Thoracic aorta (tissue), 2 donors: Measurements from ENCODE around the gene CHPF. TPM values are rescaled to one million over a fixed set of nuclear protein-coding genes. Genes with fewer than 3 reads are reported as not detected.

ENCODE experiments used
- ATAC-seq: fragments of 150-250 bp; one replicate; pipeline ENCODE4 v1.8.0; 2017; ENCODE audit warnings: low read depth; ENCODE audit not compliant: insufficient number of reproducible peaks, low FRiP score
- DNase-seq: peaks from one replicate; pipeline ENCODE4 v3.0.0-alpha.2; 2020; ENCODE audit warnings: low spot score
- H3K27ac ChIP-seq, 2 donors: fragments of 200-600 bp; sonication (generic); 1 replicate in 1 of 2; 2 replicates in 1 of 2; pipeline ENCODE4 v1.5.1; 2016; ENCODE audit warnings: mild to moderate bottlenecking in 2 of 2, moderate library complexity in 2 of 2
- H3K27me3 ChIP-seq: fragments of 200-600 bp; sonication (generic); replicated peaks from 2 replicates; pipeline ENCODE4 v1.6.0; 2016; ENCODE audit warnings: mild to moderate bottlenecking; ENCODE audit not compliant: insufficient read depth
- H3K36me3 ChIP-seq: fragments of 200-600 bp; sonication (generic); one replicate; pipeline ENCODE4 v1.5.1; 2016
- H3K4me1 ChIP-seq, 2 donors: fragments of 200-600 bp; sonication (generic); 1 replicate in 1 of 2; 2 replicates in 1 of 2; pipeline versions ENCODE4 v1.5.1 to v1.6.0; 2016; ENCODE audit warnings: low read depth in 2 of 2, mild to moderate bottlenecking in 1 of 2; ENCODE audit not compliant: control insufficient read depth in 1 of 2
- H3K4me3 ChIP-seq: fragments of 200-600 bp; sonication (generic); 2 replicates; pipeline ENCODE4 v1.5.1; 2016; ENCODE audit warnings: mild to moderate bottlenecking
- H3K9me3 ChIP-seq: fragments of 200-600 bp; sonication (generic); 2 replicates; pipeline ENCODE4 v1.5.1; 2016
- CTCF ChIP-seq: fragments of 200-600 bp; sonication (generic); IDR thresholded peaks from one replicate; pipeline ENCODE4 v1.5.1; 2019; ENCODE audit warnings: antibody characterized with exemption
- total RNA-seq, 2 donors: library from RNA; depleted of rRNA; stranded (reverse); fragments of >200 nt; gene quantifications; one replicate each; pipeline versions ENCODE4 v1.1.0 to v1.2.3, GENCODE V29; 2016

The CHPF gene
- total RNA-seq, 2 donors from 2014 or later: 184 to 269 TPM

- Histone ChIP-seq H3K27ac (no peak overlapping the region), H3K27me3 (no peaks in the 10 kb centered on the region), H3K4me1 (no peaks in the 10 kb centered on the region), H3K36me3 (no peaks in the 10 kb centered on the region), H3K4me3 (no peak overlapping the region), H3K9me3 (no peaks in the 10 kb centered on the region)
- no peak for TF ChIP-seq CTCF
- no peak for DNase-seq
- ATAC-seq: no peak
Measured at GRCh38 chr2:219578811-219579613, 35.4 kb upstream of the CHPF start.

GRCh38 chr2:219576505-219577388 is 33.1 kb upstream of the CHPF start:
- DNase-seq (no peak), ATAC-seq (no peak)
- Histone ChIP-seq H3K27me3 (no peaks in the 10 kb centered on the region), H3K4me1 (peaks cover 0 to 5% of the 10 kb centered on the region in 2 donors), H3K36me3 (no peaks in the 10 kb centered on the region), H3K27ac (no peak overlapping the region), H3K9me3 (no peaks in the 10 kb centered on the region), H3K4me3 (no peak overlapping the region)
- no peak for TF ChIP-seq CTCF

GRCh38 chr2:219575566-219576504 is 32.2 kb upstream of the CHPF start:
- H3K36me3 ChIP-seq: no peaks in the 10 kb centered on the region
- no peak overlapping the region for H3K27ac ChIP-seq
- H3K9me3 ChIP-seq: no peaks in the 10 kb centered on the region
- ATAC-seq (no peak), DNase-seq (no peak)
- peaks cover 0 to 9% of the 10 kb centered on the region in 2 donors for H3K4me1 ChIP-seq
- no peak for TF ChIP-seq CTCF
- no peak overlapping the region for H3K4me3 ChIP-seq
- no peaks in the 10 kb centered on the region for H3K27me3 ChIP-seq

GRCh38 chr2:219574484-219575311 is 31.1 kb upstream of the CHPF start:
- Histone ChIP-seq H3K27me3 (no peaks in the 10 kb centered on the region), H3K4me1 (peaks cover 4 to 15% of the 10 kb centered on the region in 2 donors), H3K4me3 (no peak overlapping the region), H3K36me3 (no peaks in the 10 kb centered on the region), H3K9me3 (no peaks in the 10 kb centered on the region), H3K27ac (no peak overlapping the region)
- DNase-seq: no peak
- no peak for TF ChIP-seq CTCF
- ATAC-seq: no peak
